ENCODE measurements around the gene KRTAP10-2. TPM values are rescaled to one million over a fixed set of nuclear protein-coding genes. Genes with fewer than 3 reads are reported as not detected.
"Not testable (repeated sequence)": the region's sequence is repeated elsewhere in the genome, so short reads cannot be mapped to it uniquely, and the experiment has no call there.

The KRTAP10-2 gene
- polyA plus RNA-seq, 3 donors, result not detected

GRCh38 chr21:44514218-44514520, 37.1 kb downstream of the KRTAP10-2 start:
- no peak for DNase-seq

GRCh38 chr21:44513389-44514217, 37.7 kb downstream of the KRTAP10-2 start:
- DNase-seq, result no peak

GRCh38 chr21:44512496-44513388, 38.6 kb downstream of the KRTAP10-2 start:
- no peak for DNase-seq

GRCh38 chr21:44511938-44512275, 39.4 kb downstream of the KRTAP10-2 start:
- no peak for DNase-seq

GRCh38 chr21:44511219-44511937, 39.9 kb downstream of the KRTAP10-2 start:
- DNase-seq, result no peak

- DNase-seq, result peak; percentile 58
These were observed 40.6 kb downstream of the KRTAP10-2 start for GRCh38 chr21:44510508-44511218.

GRCh38 chr21:44510109-44510507, 41.2 kb downstream of the KRTAP10-2 start:
- no peak for DNase-seq

GRCh38 chr21:44509539-44509938, 41.8 kb downstream of the KRTAP10-2 start:
- no peak for DNase-seq

GRCh38 chr21:44508711-44509445, 42.4 kb downstream of the KRTAP10-2 start:
- no peak for DNase-seq

- no peak for DNase-seq
These were observed 42.9 kb downstream of the KRTAP10-2 start for GRCh38 chr21:44508426-44508710.

GRCh38 chr21:44507673-44508425, 43.5 kb downstream of the KRTAP10-2 start:
- no peak for DNase-seq

- no peak for DNase-seq
These were observed 44.7 kb downstream of the KRTAP10-2 start for GRCh38 chr21:44506279-44507255.

- DNase-seq, result no peak
These were observed 45.5 kb downstream of the KRTAP10-2 start for GRCh38 chr21:44505673-44506278.

GRCh38 chr21:44503901-44504399, 47.4 kb downstream of the KRTAP10-2 start:
- no peak for DNase-seq

GRCh38 chr21:44503006-44503889, 48.1 kb downstream of the KRTAP10-2 start:
- not testable (repeated sequence) for DNase-seq

GRCh38 chr21:44502171-44502958, 48.9 kb downstream of the KRTAP10-2 start:
- no peak for DNase-seq

Measured in renal pelvis (tissue), 4 donors.